ENCODE measurements around the gene ATRN. TPM values are rescaled to one million over a fixed set of nuclear protein-coding genes. Genes with fewer than 3 reads are reported as not detected.
"Not testable (repeated sequence)": the region's sequence is repeated elsewhere in the genome, so short reads cannot be mapped to it uniquely, and the experiment has no call there.

Gene ATRN
- total RNA-seq, 1 donor from 2014 or later, result 37.0 TPM

DNA sequence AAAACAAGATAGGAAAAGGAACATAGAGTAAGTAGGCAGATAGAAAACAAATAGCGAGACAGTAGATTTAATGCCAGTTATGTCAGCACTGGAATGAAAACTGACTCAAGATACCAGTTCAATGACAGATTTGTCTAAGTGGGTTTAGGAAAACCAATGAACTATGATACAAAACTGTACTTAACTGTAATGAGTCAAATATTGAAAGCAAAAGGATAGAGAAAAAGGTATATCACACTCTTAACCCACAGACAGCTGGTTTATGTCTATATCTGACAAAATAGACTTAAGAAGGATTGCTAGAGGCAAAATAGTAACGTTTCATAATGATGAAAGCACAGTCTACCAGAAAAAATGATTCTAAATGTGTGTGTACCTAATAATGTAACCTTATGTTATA, 38.2 kb downstream of the ATRN start:
- no peak overlapping the region for H3K27ac Mint-ChIP-seq (ENCODE audit: unreplicated experiment)
- H3K4me3 Mint-ChIP-seq (ENCODE audit: unreplicated experiment), result no peak overlapping the region
- TF ChIP-seq, protein P1, sequence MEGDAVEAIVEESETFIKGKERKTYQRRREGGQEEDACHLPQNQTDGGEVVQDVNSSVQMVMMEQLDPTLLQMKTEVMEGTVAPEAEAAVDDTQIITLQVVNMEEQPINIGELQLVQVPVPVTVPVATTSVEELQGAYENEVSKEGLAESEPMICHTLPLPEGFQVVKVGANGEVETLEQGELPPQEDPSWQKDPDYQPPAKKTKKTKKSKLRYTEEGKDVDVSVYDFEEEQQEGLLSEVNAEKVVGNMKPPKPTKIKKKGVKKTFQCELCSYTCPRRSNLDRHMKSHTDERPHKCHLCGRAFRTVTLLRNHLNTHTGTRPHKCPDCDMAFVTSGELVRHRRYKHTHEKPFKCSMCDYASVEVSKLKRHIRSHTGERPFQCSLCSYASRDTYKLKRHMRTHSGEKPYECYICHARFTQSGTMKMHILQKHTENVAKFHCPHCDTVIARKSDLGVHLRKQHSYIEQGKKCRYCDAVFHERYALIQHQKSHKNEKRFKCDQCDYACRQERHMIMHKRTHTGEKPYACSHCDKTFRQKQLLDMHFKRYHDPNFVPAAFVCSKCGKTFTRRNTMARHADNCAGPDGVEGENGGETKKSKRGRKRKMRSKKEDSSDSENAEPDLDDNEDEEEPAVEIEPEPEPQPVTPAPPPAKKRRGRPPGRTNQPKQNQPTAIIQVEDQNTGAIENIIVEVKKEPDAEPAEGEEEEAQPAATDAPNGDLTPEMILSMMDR (IDR thresholded peaks at IDR 0.05; ENCODE audit: unreplicated experiment), result no peak
- no peaks in the 10 kb centered on the region for H3K9me3 Mint-ChIP-seq (ENCODE audit: unreplicated experiment)
- H3K36me3 Mint-ChIP-seq (ENCODE audit: low read depth, unreplicated experiment), result no peaks in the 10 kb centered on the region
- peaks cover 9% of the 10 kb centered on the region for H3K4me1 Mint-ChIP-seq (ENCODE audit: unreplicated experiment)
- DNase-seq (ENCODE audit: low spot score), result no peak
- no peaks in the 10 kb centered on the region for H3K27me3 Mint-ChIP-seq (ENCODE audit: unreplicated experiment)

DNA sequence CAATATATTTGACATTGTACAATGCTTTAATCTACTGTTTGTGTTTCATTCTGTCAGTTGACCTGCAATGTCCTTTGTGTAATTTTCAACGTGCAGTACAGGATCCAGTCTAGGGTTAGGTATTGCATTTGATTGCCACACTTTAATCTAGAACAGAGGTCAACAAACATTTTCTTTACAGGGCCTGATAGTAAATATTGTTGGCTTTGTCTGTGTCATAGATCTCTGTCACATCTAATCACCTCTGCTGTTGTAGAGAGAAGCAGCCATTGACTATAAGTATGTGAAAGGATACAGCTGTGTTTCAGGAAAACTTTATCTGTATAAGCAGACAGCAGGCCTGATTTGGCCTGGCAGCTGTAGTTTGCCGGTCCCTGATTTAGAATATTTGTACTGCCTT, 39.3 kb downstream of the ATRN start:
- no peaks in the 10 kb centered on the region for H3K36me3 Mint-ChIP-seq (ENCODE audit: low read depth, unreplicated experiment)
- no peaks in the 10 kb centered on the region for H3K9me3 Mint-ChIP-seq (ENCODE audit: unreplicated experiment)
- DNase-seq (ENCODE audit: low spot score), result no peak
- TF ChIP-seq, protein P1 (IDR thresholded peaks at IDR 0.05; ENCODE audit: unreplicated experiment), result no peak
- no peak overlapping the region for H3K4me3 Mint-ChIP-seq (ENCODE audit: unreplicated experiment)
- peaks cover 6% of the 10 kb centered on the region for H3K4me1 Mint-ChIP-seq (ENCODE audit: unreplicated experiment)
- no peaks in the 10 kb centered on the region for H3K27me3 Mint-ChIP-seq (ENCODE audit: unreplicated experiment)
- H3K27ac Mint-ChIP-seq (ENCODE audit: unreplicated experiment), result no peak overlapping the region

DNA sequence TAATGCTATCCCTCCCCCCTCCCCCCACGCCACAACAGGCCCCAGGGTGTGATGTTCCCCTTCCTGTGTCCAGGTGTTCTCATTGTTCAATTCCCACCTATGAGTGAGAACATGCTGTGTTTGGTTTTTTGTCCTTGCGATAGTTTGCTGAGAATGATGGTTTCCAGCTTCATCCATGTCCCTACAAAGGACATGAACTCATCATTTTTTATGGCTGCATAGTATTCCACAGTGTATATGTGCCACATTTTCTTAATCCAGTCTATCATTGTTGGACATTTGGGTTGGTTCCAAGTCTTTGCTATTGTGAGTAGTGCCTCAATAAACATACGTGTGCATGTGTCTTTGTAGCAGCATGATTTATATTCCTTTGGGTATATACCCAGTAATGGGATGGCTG, 41.4 kb downstream of the ATRN start:
- H3K4me1 Mint-ChIP-seq (ENCODE audit: unreplicated experiment); H3K36me3 Mint-ChIP-seq (ENCODE audit: low read depth, unreplicated experiment); H3K27me3 Mint-ChIP-seq (ENCODE audit: unreplicated experiment); H3K9me3 Mint-ChIP-seq (ENCODE audit: unreplicated experiment); H3K4me3 Mint-ChIP-seq (ENCODE audit: unreplicated experiment); H3K27ac Mint-ChIP-seq (ENCODE audit: unreplicated experiment); DNase-seq (ENCODE audit: low spot score): not testable (repeated sequence)

DNA sequence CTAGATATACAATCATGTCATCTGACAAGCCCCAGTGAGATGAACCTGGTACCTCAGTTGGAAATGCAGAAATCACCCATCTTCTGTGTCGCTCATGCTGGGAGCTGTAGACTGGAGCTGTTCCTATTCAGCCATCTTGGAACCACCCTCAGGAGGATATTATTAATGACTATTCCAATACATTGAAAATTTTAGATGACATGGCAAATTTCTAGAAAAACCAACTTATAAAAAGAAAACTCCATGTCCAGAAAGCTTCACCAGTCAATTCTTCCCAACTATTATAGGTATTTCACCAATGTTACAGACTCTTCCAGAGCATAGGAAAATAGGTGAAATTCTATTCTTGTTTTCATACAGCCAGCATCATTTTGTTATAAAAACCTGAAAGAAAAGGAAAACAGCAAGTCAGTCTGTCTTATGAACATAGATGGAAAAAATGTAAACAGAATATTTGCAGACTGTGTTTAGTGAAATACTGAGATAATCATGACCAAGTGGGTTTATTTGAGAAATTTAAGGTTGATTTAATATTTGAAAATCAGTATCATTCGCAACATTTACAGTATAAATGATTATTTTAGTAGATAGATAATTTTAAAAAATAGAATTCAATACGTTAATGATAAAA, 43.3 kb downstream of the ATRN start:
- TF ChIP-seq, protein P1 (IDR thresholded peaks at IDR 0.05; ENCODE audit: unreplicated experiment), result no peak
- Mint-ChIP-seq H3K27ac (ENCODE audit: unreplicated experiment) (no peak overlapping the region), H3K4me1 (ENCODE audit: unreplicated experiment) (peaks cover 4% of the 10 kb centered on the region), H3K36me3 (ENCODE audit: low read depth, unreplicated experiment) (no peaks in the 10 kb centered on the region), H3K27me3 (ENCODE audit: unreplicated experiment) (no peaks in the 10 kb centered on the region), H3K9me3 (ENCODE audit: unreplicated experiment) (no peaks in the 10 kb centered on the region), H3K4me3 (ENCODE audit: unreplicated experiment) (no peak overlapping the region)
- no peak for DNase-seq (ENCODE audit: low spot score)

DNA sequence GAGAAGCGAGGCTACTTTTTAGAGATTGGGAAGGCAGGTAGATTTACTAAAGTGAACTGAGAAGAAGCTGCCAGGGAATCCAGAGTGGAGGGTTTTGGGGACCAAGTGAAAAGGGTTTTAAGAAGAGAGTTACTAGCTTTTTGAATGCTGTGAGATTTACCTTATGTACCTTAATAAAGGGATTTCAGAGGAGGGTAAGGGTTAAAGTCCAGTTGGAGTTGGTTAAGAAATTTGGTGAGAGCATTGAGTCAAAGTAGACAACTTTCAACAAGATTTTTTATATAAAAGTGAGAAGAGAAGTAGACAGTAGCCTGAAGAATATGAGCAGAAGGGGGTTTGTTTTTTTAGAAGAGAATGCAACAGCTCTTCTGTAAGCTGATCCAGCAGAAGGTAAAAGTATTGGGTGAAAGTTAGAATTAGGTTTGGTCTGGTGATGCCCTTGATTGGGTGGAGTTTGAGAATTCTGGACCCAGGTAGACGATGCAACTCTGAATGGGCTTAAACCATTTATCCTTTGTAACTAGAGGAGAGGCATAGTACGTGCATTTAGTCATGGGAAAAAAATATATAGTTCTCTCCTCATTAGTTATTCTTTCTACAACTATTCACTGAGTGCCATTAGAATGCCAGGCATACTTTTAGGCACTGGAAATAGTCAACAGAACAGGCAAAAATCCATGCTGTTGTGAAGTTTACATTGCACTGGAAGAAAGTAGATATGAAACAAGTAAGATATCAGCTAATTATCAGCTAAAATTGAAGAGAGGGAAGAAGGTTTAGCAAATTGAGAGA, 44.8 kb downstream of the ATRN start:
- Mint-ChIP-seq H3K36me3 (ENCODE audit: low read depth, unreplicated experiment) (no peaks in the 10 kb centered on the region), H3K27ac (ENCODE audit: unreplicated experiment) (no peak overlapping the region), H3K4me1 (ENCODE audit: unreplicated experiment) (no peaks in the 10 kb centered on the region), H3K9me3 (ENCODE audit: unreplicated experiment) (no peaks in the 10 kb centered on the region), H3K4me3 (ENCODE audit: unreplicated experiment) (no peak overlapping the region), H3K27me3 (ENCODE audit: unreplicated experiment) (no peaks in the 10 kb centered on the region)
- no peak for DNase-seq (ENCODE audit: low spot score)
- TF ChIP-seq, protein P1 (IDR thresholded peaks at IDR 0.05; ENCODE audit: unreplicated experiment), result no peak
